WTC11 (cell line): Measurements from ENCODE around the gene RIPK3. TPM values are rescaled to one million over a fixed set of nuclear protein-coding genes. Genes with fewer than 3 reads are reported as not detected.
A peak's percentile ranks its signal among the peaks of the same experiment; 100 is the strongest.

Experiments used
- ATAC-seq: fragments of 200-7000 bp; cut with Tn5 transposase; 2 replicates; pipeline ENCODE4 v1.10.0; 2021; ENCODE audit warnings: mild to moderate bottlenecking, moderate library complexity
- CTCF ChIA-PET: fragments of 300-600 bp; sonication (Branson Sonifier 250); formaldehyde crosslinking; loops from one replicate; lab custom pipeline; 2021; ENCODE audit warnings: antibody characterized with exemption; lab: Charles Lee
- POLR2A ChIA-PET: fragments of 350-600 bp; sonication (Branson Sonifier 250); formaldehyde crosslinking; loops from one replicate; lab custom pipeline; 2021; ENCODE audit warnings: antibody characterized with exemption; lab: Charles Lee
- DNase-seq: peaks from one replicate; pipeline ENCODE4 v3.0.0; 2021; ENCODE audit warnings: low spot score
- H3K27ac Mint-ChIP-seq: 2 replicates; pipeline ENCODE4 v1.8.0; 2021; ENCODE audit warnings: mixed read lengths
- H3K27me3 Mint-ChIP-seq: 2 replicates; pipeline ENCODE4 v1.8.0; 2021; ENCODE audit warnings: low read depth, mild to moderate bottlenecking, moderate library complexity, mixed read lengths
- H3K36me3 Mint-ChIP-seq: 2 replicates; pipeline ENCODE4 v1.8.0; 2021; ENCODE audit warnings: mixed read lengths
- H3K4me1 Mint-ChIP-seq: 2 replicates; pipeline ENCODE4 v1.8.0; 2022; ENCODE audit warnings: mixed read lengths
- H3K4me3 Mint-ChIP-seq: 2 replicates; pipeline ENCODE4 v1.8.0; 2021; ENCODE audit warnings: mild to moderate bottlenecking, moderate library complexity, mixed read lengths
- H3K9me3 Mint-ChIP-seq: 2 replicates; pipeline ENCODE4 v1.8.0; 2021; ENCODE audit warnings: mixed read lengths
- ATF2 ChIP-seq: sonication (generic); formaldehyde crosslinking; IDR thresholded peaks from 2 replicates; pipeline ENCODE4 v1.8.1; 2022; ENCODE audit warnings: low read depth, missing genetic modification reagents, borderline replicate concordance
- CBFB ChIP-seq: sonication (generic); formaldehyde crosslinking; IDR thresholded peaks from 2 replicates; pipeline ENCODE4 v1.8.1; 2022; ENCODE audit warnings: mild to moderate bottlenecking, low read depth, missing genetic modification reagents
- CREM ChIP-seq: sonication (generic); formaldehyde crosslinking; IDR thresholded peaks from 2 replicates; pipeline ENCODE4 v1.8.1; 2022; ENCODE audit warnings: mild to moderate bottlenecking, missing genetic modification reagents, moderate library complexity
- FOXK1 ChIP-seq: sonication (generic); formaldehyde crosslinking; IDR thresholded peaks from 2 replicates; pipeline ENCODE4 v1.8.0; 2022; ENCODE audit warnings: mild to moderate bottlenecking, moderate library complexity, missing genetic modification reagents
- FOXP4 ChIP-seq: sonication (generic); formaldehyde crosslinking; IDR thresholded peaks from 2 replicates; pipeline ENCODE4 v1.8.0; 2022; ENCODE audit warnings: mild to moderate bottlenecking, missing genetic modification reagents
- GABPB1 ChIP-seq: sonication (generic); formaldehyde crosslinking; IDR thresholded peaks from 2 replicates; pipeline ENCODE4 v1.8.1; 2023; ENCODE audit warnings: mild to moderate bottlenecking, missing genetic modification reagents
- GRHL2 ChIP-seq: fragments of 250-450 bp; sonication (Bioruptor Pico); IDR thresholded peaks from 2 replicates; pipeline ENCODE4 v1.8.0; 2022; ENCODE audit warnings: mild to moderate bottlenecking, moderate library complexity; ENCODE audit not compliant: insufficient replicate concordance, severe bottlenecking
- GTF2I ChIP-seq: fragments of 250-450 bp; sonication (Bioruptor Pico); conservative IDR thresholded peaks from 2 replicates; pipeline ENCODE4 v1.4.0; 2021; ENCODE audit warnings: mild to moderate bottlenecking
- JAZF1 ChIP-seq: fragments of 250-450 bp; sonication (Bioruptor Pico); IDR thresholded peaks from 2 replicates; pipeline ENCODE4 v1.9.0; 2021; ENCODE audit warnings: moderate library complexity, mild to moderate bottlenecking, inconsistent platforms
- MAX ChIP-seq: sonication (generic); formaldehyde crosslinking; IDR thresholded peaks from 2 replicates; pipeline ENCODE4 v1.8.0; 2022; ENCODE audit warnings: mild to moderate bottlenecking, missing genetic modification reagents
- MYBL2 ChIP-seq: sonication (generic); formaldehyde crosslinking; IDR thresholded peaks from 2 replicates; pipeline ENCODE4 v1.8.1; 2023; ENCODE audit warnings: mild to moderate bottlenecking, moderate library complexity, missing genetic modification reagents
- NFE2L1 ChIP-seq: sonication (generic); formaldehyde crosslinking; IDR thresholded peaks from 2 replicates; pipeline ENCODE4 v1.8.1; 2023; ENCODE audit warnings: missing genetic modification reagents
- NR3C1 ChIP-seq: sonication (generic); formaldehyde crosslinking; conservative IDR thresholded peaks from 2 replicates; pipeline ENCODE4 v1.8.1; 2023; ENCODE audit warnings: low read depth, mild to moderate bottlenecking, missing genetic modification reagents
- PRDM15 ChIP-seq: sonication (generic); formaldehyde crosslinking; IDR thresholded peaks from 2 replicates; pipeline ENCODE4 v1.8.0; 2022; ENCODE audit warnings: missing genetic modification reagents
- PRRX2 ChIP-seq: fragments of 250-450 bp; sonication (Bioruptor Pico); IDR thresholded peaks from 2 replicates; pipeline ENCODE4 v1.8.0; 2021; ENCODE audit warnings: mild to moderate bottlenecking
- USF1 ChIP-seq: sonication (generic); formaldehyde crosslinking; IDR thresholded peaks from 2 replicates; pipeline ENCODE4 v1.8.0; 2022; ENCODE audit warnings: mild to moderate bottlenecking, missing genetic modification reagents
- USF2 ChIP-seq: sonication (generic); formaldehyde crosslinking; IDR thresholded peaks from 2 replicates; pipeline ENCODE4 v1.8.1; 2023; ENCODE audit warnings: mild to moderate bottlenecking, missing genetic modification reagents, moderate library complexity
- ZNF425 ChIP-seq: fragments of 250-450 bp; sonication (Bioruptor Pico); conservative IDR thresholded peaks from 2 replicates; pipeline ENCODE4 v1.9.0; 2021; ENCODE audit warnings: mild to moderate bottlenecking
- total RNA-seq: library from RNA; stranded (reverse); gene quantifications from 3 replicates; pipeline ENCODE4 v1.2.3, GENCODE V29; 2021
- TF ChIP-seq, protein P1 (sequence below): sonication (generic); formaldehyde crosslinking; IDR thresholded peaks from 2 replicates; pipeline ENCODE4 v1.8.1; 2022; ENCODE audit warnings: mild to moderate bottlenecking, missing genetic modification reagents, moderate library complexity, borderline replicate concordance
- TF ChIP-seq, protein P2 (sequence below): sonication (generic); formaldehyde crosslinking; IDR thresholded peaks from 2 replicates; pipeline ENCODE4 v1.8.1; 2023; ENCODE audit warnings: mild to moderate bottlenecking, missing genetic modification reagents, moderate library complexity

Gene RIPK3
- total RNA-seq, 1 experiment from 2014 or later = 0.83 TPM

DNA sequence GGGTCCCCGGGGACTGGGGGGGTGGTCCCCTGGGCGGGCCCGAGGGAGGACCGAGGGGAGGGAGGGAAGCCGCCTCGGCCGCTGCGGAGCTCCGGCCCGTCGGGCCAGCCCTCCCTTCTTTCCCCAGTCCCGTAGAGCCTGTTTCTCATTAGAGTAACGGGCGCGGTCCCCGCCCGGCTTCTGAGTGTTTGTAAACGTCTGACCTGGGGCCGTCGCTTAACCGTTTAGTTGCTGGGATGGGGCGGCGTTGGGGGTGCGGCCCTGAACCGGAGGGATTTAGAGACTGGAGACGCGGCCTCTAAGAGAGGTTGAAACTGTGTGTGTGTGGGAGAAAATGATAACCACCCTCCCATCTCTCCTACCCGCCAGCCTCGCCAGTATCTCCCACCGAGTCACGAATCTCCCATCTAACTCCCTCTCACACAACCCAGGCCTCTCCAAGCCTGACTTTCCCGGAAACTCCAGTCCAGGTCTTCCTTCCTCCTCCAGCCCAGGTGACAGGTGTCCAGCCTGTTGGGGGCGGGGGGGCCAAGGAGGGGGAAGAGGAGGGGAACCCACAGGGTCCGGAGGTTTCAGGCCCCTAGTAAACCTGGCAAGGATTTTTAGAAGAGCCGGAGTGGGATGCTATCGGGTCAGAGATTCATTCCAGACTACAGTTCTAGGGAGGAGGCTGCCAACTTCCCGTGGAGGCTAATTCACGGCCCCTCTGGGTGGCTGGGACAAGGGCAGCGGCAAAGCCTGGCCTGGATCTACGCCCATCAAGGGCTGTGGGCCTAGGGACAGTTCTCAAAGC is 27.1 kb upstream of the RIPK3 start:
- CTCF ChIA-PET = interaction anchor here (0.8 to 2.3 kb wide), 31 partner anchors 10 to 124 kb away, joined by 3 to 148 read pairs (median 7); partner anchors contain the start of genes ADCY4, CBLN3, CIDEB and DHRS1
- Mint-ChIP-seq H3K36me3 (no peaks in the 10 kb centered on the region), H3K4me3 (peak overlapping the region; percentile 90), H3K27ac (peak overlapping the region; percentile 96), H3K9me3 (no peaks in the 10 kb centered on the region), H3K4me1 (peaks cover 15% of the 10 kb centered on the region), H3K27me3 (peaks cover 18% of the 10 kb centered on the region)
- ATAC-seq = peak; percentile 60
- TF ChIP-seq FOXK1 (CRISPR knock-in tag) = peak; percentile 90
- peak; percentile 50; the same call in 1 of the 2 replicates for TF ChIP-seq USF2 (CRISPR knock-in tag)
- TF ChIP-seq MAX (CRISPR knock-in tag) = 0 out of 2 replicates have a peak, but pooled peaks have one; percentile 40
- no peak for TF ChIP-seq GRHL2 (CRISPR knock-in tag)
- TF ChIP-seq USF1 = peak; percentile 30; the same call in 1 of the 2 replicates
- TF ChIP-seq PRRX2 (CRISPR knock-in tag) = no peak
- TF ChIP-seq GABPB1 (CRISPR knock-in tag) = peak; percentile 9; the same call in 1 of the 2 replicates
- TF ChIP-seq GTF2I (CRISPR knock-in tag) = no peak
- peak; percentile 16; the same call in 1 of the 2 replicates for TF ChIP-seq FOXP4 (CRISPR knock-in tag)
- TF ChIP-seq PRDM15 (CRISPR knock-in tag) = peak; percentile 97
- peak; percentile 93 for DNase-seq
- POLR2A ChIA-PET = interaction anchor here (0.6 to 2.0 kb wide), 6 partner anchors 33 to 105 kb away, joined by 3 to 23 read pairs (median 4); partner anchors contain the start of genes CBLN3, KHNYN and SDR39U1

GRCh38 chr14:24366413-24366720 is 26.6 kb upstream of the RIPK3 start:
- CTCF ChIA-PET = interaction anchor here (0.6 to 2.3 kb wide), 35 partner anchors 10 to 959 kb away, joined by 3 to 148 read pairs (median 7); partner anchors contain the start of genes ADCY4, CBLN3, CIDEB and DHRS1
- TF ChIP-seq NFE2L1 (no peak), NR3C1 (CRISPR knock-in tag) (no peak), ZNF425 (no peak), ATF2 (CRISPR knock-in tag) (no peak), JAZF1 (CRISPR knock-in tag) (no peak), CBFB (CRISPR knock-in tag) (no peak), CREM (no peak), MYBL2 (CRISPR knock-in tag) (no peak)
- TF ChIP-seq, protein P1, sequence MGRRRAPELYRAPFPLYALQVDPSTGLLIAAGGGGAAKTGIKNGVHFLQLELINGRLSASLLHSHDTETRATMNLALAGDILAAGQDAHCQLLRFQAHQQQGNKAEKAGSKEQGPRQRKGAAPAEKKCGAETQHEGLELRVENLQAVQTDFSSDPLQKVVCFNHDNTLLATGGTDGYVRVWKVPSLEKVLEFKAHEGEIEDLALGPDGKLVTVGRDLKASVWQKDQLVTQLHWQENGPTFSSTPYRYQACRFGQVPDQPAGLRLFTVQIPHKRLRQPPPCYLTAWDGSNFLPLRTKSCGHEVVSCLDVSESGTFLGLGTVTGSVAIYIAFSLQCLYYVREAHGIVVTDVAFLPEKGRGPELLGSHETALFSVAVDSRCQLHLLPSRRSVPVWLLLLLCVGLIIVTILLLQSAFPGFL (CRISPR knock-in tag) = no peak
- TF ChIP-seq, protein P2, sequence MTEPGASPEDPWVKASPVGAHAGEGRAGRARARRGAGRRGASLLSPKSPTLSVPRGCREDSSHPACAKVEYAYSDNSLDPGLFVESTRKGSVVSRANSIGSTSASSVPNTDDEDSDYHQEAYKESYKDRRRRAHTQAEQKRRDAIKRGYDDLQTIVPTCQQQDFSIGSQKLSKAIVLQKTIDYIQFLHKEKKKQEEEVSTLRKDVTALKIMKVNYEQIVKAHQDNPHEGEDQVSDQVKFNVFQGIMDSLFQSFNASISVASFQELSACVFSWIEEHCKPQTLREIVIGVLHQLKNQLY (CRISPR knock-in tag) = no peak

More at GRCh38 chr14:24366413-24366720, 26.6 kb upstream of the RIPK3 start:
- POLR2A ChIA-PET = interaction anchor here (0.6 to 2.0 kb wide), 6 partner anchors 33 to 105 kb away, joined by 3 to 23 read pairs (median 4); partner anchors contain the start of genes CBLN3, KHNYN and SDR39U1
- Mint-ChIP-seq H3K36me3 (no peaks in the 10 kb centered on the region), H3K27ac (no peak overlapping the region), H3K9me3 (no peaks in the 10 kb centered on the region), H3K4me1 (peaks cover 15% of the 10 kb centered on the region), H3K27me3 (peaks cover 23% of the 10 kb centered on the region), H3K4me3 (peak overlapping the region; percentile 90)
- DNase-seq (no peak), ATAC-seq (no peak)
